Measurements from ENCODE around the gene ENPP3. TPM values are rescaled to one million over a fixed set of nuclear protein-coding genes. Genes with fewer than 3 reads are reported as not detected.

The ENPP3 gene
- total and polyA plus RNA-seq, 10 donors = 0.23 to 1.3 (median 0.54) TPM

DNA sequence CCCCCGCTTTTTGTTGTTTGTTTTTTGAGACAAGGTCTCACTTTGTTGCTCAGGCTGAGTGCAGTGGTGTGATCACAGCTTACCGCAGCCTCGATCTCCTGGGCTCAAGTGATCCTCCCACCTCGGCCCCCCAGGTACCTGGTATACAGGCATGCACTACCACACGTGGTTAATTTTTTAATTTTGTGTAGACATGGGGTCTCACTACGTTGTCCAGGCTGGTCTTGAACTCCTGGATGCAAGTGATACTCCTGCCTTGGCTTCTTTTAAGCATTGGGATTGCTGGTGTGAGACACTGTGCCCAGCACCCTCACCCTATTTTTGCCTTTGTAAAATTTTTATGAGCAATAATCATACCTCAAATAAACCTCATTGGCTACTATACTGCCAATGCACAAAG, 5.5 kb downstream of the ENPP3 start:
- no peaks in the 10 kb centered on the region for H3K36me3 ChIP-seq
- H3K27me3 ChIP-seq (replicated peaks in 1 of 7) = no peaks in the 10 kb centered on the region
- no peak overlapping the region for H3K4me3 ChIP-seq
- H3K27ac ChIP-seq = no peak overlapping the region
- no peaks in the 10 kb centered on the region for H3K4me1 ChIP-seq
- H3K9me3 ChIP-seq = no peaks in the 10 kb centered on the region
- intact Hi-C loops (cut with DNase I; ENCODE audit: low total_unique reads) = no loop called here
- no peak for TF ChIP-seq POLR2A (IDR thresholded peaks at IDR 0.05)
- TF ChIP-seq POLR2AphosphoS5 (IDR thresholded peaks at IDR 0.05) = no peak
- TF ChIP-seq, protein P1, sequence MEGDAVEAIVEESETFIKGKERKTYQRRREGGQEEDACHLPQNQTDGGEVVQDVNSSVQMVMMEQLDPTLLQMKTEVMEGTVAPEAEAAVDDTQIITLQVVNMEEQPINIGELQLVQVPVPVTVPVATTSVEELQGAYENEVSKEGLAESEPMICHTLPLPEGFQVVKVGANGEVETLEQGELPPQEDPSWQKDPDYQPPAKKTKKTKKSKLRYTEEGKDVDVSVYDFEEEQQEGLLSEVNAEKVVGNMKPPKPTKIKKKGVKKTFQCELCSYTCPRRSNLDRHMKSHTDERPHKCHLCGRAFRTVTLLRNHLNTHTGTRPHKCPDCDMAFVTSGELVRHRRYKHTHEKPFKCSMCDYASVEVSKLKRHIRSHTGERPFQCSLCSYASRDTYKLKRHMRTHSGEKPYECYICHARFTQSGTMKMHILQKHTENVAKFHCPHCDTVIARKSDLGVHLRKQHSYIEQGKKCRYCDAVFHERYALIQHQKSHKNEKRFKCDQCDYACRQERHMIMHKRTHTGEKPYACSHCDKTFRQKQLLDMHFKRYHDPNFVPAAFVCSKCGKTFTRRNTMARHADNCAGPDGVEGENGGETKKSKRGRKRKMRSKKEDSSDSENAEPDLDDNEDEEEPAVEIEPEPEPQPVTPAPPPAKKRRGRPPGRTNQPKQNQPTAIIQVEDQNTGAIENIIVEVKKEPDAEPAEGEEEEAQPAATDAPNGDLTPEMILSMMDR (IDR thresholded peaks at IDR 0.05 in 8 of 11, conservative IDR thresholded peaks at IDR 0.05 in 3 of 11) = no peak
- WGBS, 5 donors = 84 to 93% (median 90%) methylated on average over 6 of the region's 6 CpGs
- DNase-seq = no peak

DNA sequence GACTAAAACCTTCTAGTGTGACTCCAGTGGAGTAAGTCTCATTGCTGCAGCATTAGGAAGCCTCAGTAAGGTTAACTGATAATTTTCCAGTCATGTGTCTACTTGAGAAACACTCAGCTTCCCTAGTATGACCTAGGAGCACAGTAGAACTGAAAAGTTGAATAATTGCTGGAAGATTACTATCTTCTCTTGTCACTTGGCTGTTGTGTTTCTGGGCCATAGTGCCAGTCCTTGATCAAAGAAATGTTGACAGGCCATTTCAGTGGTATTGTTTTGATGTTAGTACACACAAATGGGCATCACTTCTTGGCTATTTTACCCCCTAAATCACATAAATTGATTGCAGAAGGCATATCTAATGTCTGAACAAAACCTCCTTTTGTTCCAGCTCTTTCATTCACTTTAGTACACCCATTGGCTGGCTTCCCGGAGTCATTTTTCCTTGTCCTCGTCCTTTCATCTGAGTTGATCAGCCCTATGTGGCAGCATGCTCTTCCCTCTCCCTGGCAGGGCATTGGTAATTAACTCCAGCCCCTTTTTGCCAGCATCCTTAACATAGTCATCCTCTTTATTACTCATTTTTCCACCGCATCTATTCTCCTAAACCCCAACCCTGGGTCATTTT, 6.0 kb downstream of the ENPP3 start:
- Histone ChIP-seq H3K36me3 (no peaks in the 10 kb centered on the region), H3K27ac (no peak overlapping the region), H3K4me3 (no peak overlapping the region), H3K9me3 (no peaks in the 10 kb centered on the region), H3K4me1 (no peaks in the 10 kb centered on the region), H3K27me3 (replicated peaks in 1 of 7) (no peaks in the 10 kb centered on the region)
- no peak for DNase-seq
- 83 to 95% (median 86%) methylated on average over 3 of the region's 3 CpGs for WGBS, 5 donors
- intact Hi-C loops (cut with DNase I; ENCODE audit: low total_unique reads) = no loop called here
- TF ChIP-seq POLR2A (IDR thresholded peaks at IDR 0.05) = no peak
- TF ChIP-seq, protein P1 (IDR thresholded peaks at IDR 0.05 in 8 of 11, conservative IDR thresholded peaks at IDR 0.05 in 3 of 11) = no peak
- no peak for TF ChIP-seq POLR2AphosphoS5 (IDR thresholded peaks at IDR 0.05)

DNA sequence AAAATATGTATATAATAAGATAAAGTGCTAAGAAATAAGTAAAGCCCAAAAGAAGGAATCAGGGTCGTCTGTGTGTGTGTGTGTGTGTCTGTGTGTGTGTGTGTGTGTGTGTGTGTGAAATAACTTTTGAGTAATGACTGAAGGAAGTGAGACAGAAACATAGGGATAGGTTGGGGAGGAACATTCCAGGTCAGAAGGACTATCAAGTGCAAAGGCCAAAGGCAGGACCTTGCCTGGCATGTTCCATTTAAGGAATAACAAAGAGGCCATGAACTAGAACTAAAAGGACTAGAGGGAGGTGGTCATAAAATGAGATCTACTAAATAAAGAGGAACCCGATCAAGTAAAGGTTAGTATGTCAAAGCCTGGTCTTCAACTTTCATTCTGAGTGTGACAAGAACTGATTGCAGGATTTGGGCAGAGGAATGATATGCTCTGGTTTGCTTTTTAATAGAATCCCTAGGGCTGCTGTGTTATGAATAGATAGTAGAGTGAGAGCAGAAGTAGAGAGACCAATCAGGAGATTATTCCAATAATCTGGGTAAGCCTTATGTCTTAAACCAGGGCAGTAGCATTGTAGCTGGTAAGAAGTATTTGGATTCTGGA, 6.9 kb downstream of the ENPP3 start:
- H3K4me1 ChIP-seq = no peaks in the 10 kb centered on the region
- 67 to 82% (median 67%) methylated on average over 2 of the region's 2 CpGs for WGBS, 5 donors
- intact Hi-C loops (cut with DNase I; ENCODE audit: low total_unique reads) = no loop called here
- no peak overlapping the region for H3K4me3 ChIP-seq
- no peaks in the 10 kb centered on the region for H3K27me3 ChIP-seq (replicated peaks in 1 of 7)
- H3K9me3 ChIP-seq = no peaks in the 10 kb centered on the region
- TF ChIP-seq POLR2A (IDR thresholded peaks at IDR 0.05) = no peak
- no peak overlapping the region for H3K27ac ChIP-seq
- DNase-seq = no peak
- no peaks in the 10 kb centered on the region for H3K36me3 ChIP-seq

DNA sequence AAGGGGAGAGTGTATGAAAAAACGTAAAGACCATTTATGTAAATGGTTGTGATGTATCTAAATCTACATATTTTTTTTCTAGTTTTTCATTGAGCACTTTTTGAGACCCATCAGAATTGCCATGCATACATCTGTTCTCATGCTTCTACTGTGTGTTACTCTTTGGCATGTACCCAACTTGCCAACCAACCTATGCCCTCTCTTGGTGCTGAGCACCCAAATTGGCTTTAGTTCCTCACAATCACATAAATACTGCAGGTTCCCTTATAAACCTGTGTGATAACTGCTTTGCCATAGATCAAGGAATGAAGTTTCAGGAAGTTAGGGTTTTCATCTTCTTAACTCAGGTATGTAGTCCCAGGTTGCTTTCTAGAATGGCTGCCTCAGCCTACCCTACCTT, 7.8 kb downstream of the ENPP3 start:
- H3K36me3 ChIP-seq = no peaks in the 10 kb centered on the region
- no peak for DNase-seq
- no peak overlapping the region for H3K27ac ChIP-seq
- H3K4me1 ChIP-seq = no peaks in the 10 kb centered on the region
- no peak overlapping the region for H3K4me3 ChIP-seq
- no peaks in the 10 kb centered on the region for H3K27me3 ChIP-seq (replicated peaks in 1 of 7)
- intact Hi-C loops (cut with DNase I; ENCODE audit: low total_unique reads) = no loop called here
- TF ChIP-seq POLR2A (IDR thresholded peaks at IDR 0.05) (no peak), POLR2AphosphoS5 (IDR thresholded peaks at IDR 0.05) (no peak)
- TF ChIP-seq, protein P1 (IDR thresholded peaks at IDR 0.05 in 8 of 11, conservative IDR thresholded peaks at IDR 0.05 in 3 of 11) = no peak
- WGBS, 5 donors = 75 to 93% (median 87%) methylated on average over 1 of the region's 1 CpG
- H3K9me3 ChIP-seq = no peaks in the 10 kb centered on the region
